Osteoblast (primary cell): ENCODE results near the gene LHPP. TPM values are rescaled to one million over a fixed set of nuclear protein-coding genes. Genes with fewer than 3 reads are reported as not detected.

Experiments used
- DNase-seq: peaks from one replicate; pipeline ENCODE4 v3.0.0; 2011; ENCODE audit warnings: low spot score, mixed read lengths; ENCODE audit not compliant: insufficient read length; ENCODE audit errors: missing footprints
- H2AFZ ChIP-seq: 2 replicates; pipeline ENCODE4 v1.6.0; 2011; ENCODE audit warnings: mild to moderate bottlenecking, low read length
- H3K27ac ChIP-seq: 2 replicates; pipeline ENCODE4 v1.5.1; 2011; ENCODE audit warnings: mild to moderate bottlenecking, low read depth, low read length, moderate library complexity
- H3K27me3 ChIP-seq: 2 replicates; pipeline ENCODE4 v1.6.0; 2012; ENCODE audit warnings: mild to moderate bottlenecking, control low read depth, inconsistent platforms, low read length, moderate library complexity; ENCODE audit not compliant: insufficient read depth
- H3K36me3 ChIP-seq: 2 replicates; pipeline ENCODE4 v1.5.1; 2011; ENCODE audit warnings: mild to moderate bottlenecking, low read length, control low read depth, moderate library complexity; ENCODE audit not compliant: insufficient read depth
- H3K4me1 ChIP-seq: 2 replicates; pipeline ENCODE4 v1.5.1; 2011; ENCODE audit warnings: mild to moderate bottlenecking, low read length, control low read depth, moderate library complexity; ENCODE audit not compliant: insufficient read depth
- H3K4me2 ChIP-seq: 2 replicates; pipeline ENCODE4 v1.6.0; 2011; ENCODE audit warnings: mild to moderate bottlenecking, low read length; ENCODE audit not compliant: insufficient read depth
- H3K4me3 ChIP-seq: fragments of 200-600 bp; sonication (generic); 3 replicates; pipeline ENCODE4 v1.5.1; 2012; ENCODE audit warnings: mild to moderate bottlenecking, low read length, inconsistent platforms; ENCODE audit not compliant: insufficient read depth
- H3K79me2 ChIP-seq: 2 replicates; pipeline ENCODE4 v1.6.0; 2012; ENCODE audit warnings: mild to moderate bottlenecking, low read length, control low read depth, inconsistent platforms; ENCODE audit not compliant: insufficient read depth
- H3K9me3 ChIP-seq: 2 replicates; pipeline ENCODE4 v1.5.1; 2011; ENCODE audit warnings: low read depth, low read length, control low read depth
- H4K20me1 ChIP-seq: 2 replicates; pipeline ENCODE4 v1.6.0; 2012; ENCODE audit warnings: mild to moderate bottlenecking, low read length, control low read depth; ENCODE audit not compliant: insufficient read depth
- CTCF ChIP-seq: IDR thresholded peaks from 2 replicates; pipeline ENCODE4 v1.5.1; 2011; ENCODE audit warnings: mild to moderate bottlenecking, low read depth, low read length, moderate library complexity; ENCODE audit errors: extremely low read depth
- total RNA-seq: library from RNA; depleted of rRNA; stranded (reverse); fragments of >200 nt; gene quantifications from 2 replicates; pipeline ENCODE4 v1.2.3, GENCODE V29; 2012

Gene LHPP
- total RNA-seq, 1 donor: 17.7 TPM

DNA sequence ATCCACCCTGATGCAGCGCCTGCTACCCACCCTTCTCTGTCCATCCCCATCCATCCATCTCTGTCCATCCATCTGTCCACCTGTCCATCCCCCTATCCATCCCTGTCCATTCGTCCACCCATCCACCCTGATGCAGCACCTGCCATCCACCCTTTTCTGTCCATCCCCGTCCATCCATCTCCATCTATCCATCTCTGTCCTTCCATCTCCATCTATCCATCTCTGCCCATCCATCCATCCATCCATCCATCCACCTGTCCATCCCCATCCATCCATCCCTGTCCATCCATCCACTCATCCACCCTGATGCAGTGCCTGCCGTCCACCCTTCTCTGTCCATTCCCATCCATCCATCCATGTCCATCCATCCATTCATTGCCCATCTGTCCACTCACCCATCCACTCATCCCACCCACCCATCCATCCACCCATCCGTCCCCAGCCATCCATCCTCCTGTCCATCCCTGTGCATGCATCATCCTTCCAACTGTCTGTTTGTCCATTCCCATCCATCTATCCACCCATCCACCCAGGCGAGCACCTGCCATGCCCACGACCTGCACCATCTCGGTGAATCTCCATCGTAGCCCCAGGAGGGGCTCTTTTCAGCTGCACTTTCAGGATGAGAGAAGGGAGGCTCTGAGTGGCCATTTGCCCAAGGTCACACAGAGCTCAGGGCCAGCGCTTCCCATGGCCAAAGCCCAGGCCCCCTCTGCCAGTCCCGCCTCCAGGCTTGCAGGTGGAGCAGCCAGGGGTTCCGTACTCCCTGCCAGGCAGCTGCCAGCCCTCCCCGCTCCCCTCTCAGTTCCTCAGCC, 137.4 kb downstream of the LHPP start:
- Histone ChIP-seq H3K27me3 (no peaks in the 10 kb centered on the region), H3K79me2 (no peaks in the 10 kb centered on the region), H3K9me3 (no peaks in the 10 kb centered on the region), H2AFZ (no peak overlapping the region), H3K36me3 (no peaks in the 10 kb centered on the region), H4K20me1 (peaks cover 4% of the 10 kb centered on the region), H3K27ac (no peak overlapping the region), H3K4me2 (no peak overlapping the region), H3K4me3 (no peak overlapping the region), H3K4me1 (no peaks in the 10 kb centered on the region)
- peak; percentile 81 for DNase-seq
- no peak for TF ChIP-seq CTCF

- no peak overlapping the region for H3K4me2 ChIP-seq
- no peak for TF ChIP-seq CTCF
- no peak overlapping the region for H3K27ac ChIP-seq
- no peaks in the 10 kb centered on the region for H3K36me3 ChIP-seq
- H3K4me1 ChIP-seq: no peaks in the 10 kb centered on the region
- H3K79me2 ChIP-seq: no peaks in the 10 kb centered on the region
- no peaks in the 10 kb centered on the region for H3K27me3 ChIP-seq
- H3K4me3 ChIP-seq: no peak overlapping the region
- peaks cover 7% of the 10 kb centered on the region for H4K20me1 ChIP-seq
- no peak overlapping the region for H2AFZ ChIP-seq
- peak; percentile 83 for DNase-seq
- no peaks in the 10 kb centered on the region for H3K9me3 ChIP-seq
Observed at GRCh38 chr10:124599588-124600050, 138.0 kb downstream of the LHPP start.

DNA sequence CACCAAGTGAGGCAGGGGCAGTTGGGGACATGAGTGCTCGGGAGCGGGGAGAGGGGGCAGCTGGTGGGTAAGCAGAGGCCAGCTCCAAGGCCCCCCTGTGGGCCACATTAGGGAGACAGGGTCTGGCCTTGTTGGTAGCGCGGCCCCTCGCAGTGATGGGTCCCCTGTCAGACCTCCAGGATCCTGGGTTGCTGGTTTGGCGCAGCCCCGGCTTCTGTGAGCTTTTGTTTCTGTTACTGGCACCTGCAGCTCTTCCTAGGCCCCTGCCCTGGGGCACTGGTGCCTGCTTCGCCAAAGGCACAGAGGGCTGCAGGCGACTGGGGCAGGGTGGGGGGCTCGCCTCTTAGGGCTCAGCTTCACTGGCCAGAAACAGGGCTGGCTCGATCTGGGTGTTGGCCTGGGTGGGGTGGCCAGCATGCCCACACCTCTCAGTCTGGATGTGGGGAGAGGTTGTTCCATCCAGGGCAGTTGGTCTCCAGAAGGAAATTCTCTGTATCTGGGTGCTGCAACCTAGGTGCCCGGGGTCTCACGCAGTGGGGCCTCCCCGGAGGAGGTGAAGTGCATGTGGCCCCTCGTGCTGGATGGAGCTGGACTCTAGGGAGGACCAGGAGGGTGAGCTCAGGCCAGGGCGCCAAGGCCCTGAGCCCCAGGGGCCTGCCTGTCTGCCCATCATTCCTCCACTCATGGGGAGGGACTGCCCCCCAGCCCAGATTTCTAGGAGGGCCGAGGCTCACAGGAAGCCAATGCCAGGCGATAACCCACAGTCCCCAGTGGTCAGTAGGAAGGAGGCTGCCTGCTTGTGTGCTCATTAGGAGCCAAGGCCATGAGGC, 138.6 kb downstream of the LHPP start:
- no peak for TF ChIP-seq CTCF

GRCh38 chr10:124601016-124601415, 139.4 kb downstream of the LHPP start:
- H3K4me2 ChIP-seq: no peak overlapping the region
- no peaks in the 10 kb centered on the region for H3K4me1 ChIP-seq
- H3K4me3 ChIP-seq: no peak overlapping the region
- H4K20me1 ChIP-seq: peaks cover 7% of the 10 kb centered on the region
- H3K27ac ChIP-seq: no peak overlapping the region
- H3K79me2 ChIP-seq: no peaks in the 10 kb centered on the region
- DNase-seq: peak; percentile 71
- H2AFZ ChIP-seq: no peak overlapping the region
- H3K27me3 ChIP-seq: no peaks in the 10 kb centered on the region
- H3K36me3 ChIP-seq: no peaks in the 10 kb centered on the region
- TF ChIP-seq CTCF: no peak
- H3K9me3 ChIP-seq: no peaks in the 10 kb centered on the region

More for the DNA sequence above, 138.6 kb downstream of the LHPP start:
- Histone ChIP-seq H3K27me3 (no peaks in the 10 kb centered on the region), H3K79me2 (no peaks in the 10 kb centered on the region), H3K9me3 (no peaks in the 10 kb centered on the region), H3K27ac (no peak overlapping the region), H2AFZ (no peak overlapping the region), H3K4me1 (no peaks in the 10 kb centered on the region), H3K4me2 (no peak overlapping the region), H4K20me1 (peaks cover 7% of the 10 kb centered on the region), H3K4me3 (no peak overlapping the region), H3K36me3 (no peaks in the 10 kb centered on the region)
- DNase-seq: peak; percentile 86
